T-helper 2 cell treated with Interferon-gamma antibody and Interleukin-4, amounts not matched to agents 100 ng/mL and 5 ng/mL, for 36 hours (primary cell): ENCODE measurements around the gene NSMCE1. TPM values are rescaled to one million over a fixed set of nuclear protein-coding genes. Genes with fewer than 3 reads are reported as not detected.
"Not testable (repeated sequence)": the region's sequence is repeated elsewhere in the genome, so short reads cannot be mapped to it uniquely, and the experiment has no call there.

ENCODE experiments used
- intact Hi-C: fragments of 100-400 bp; cut with micrococcal nuclease; formaldehyde crosslinking; loops from one replicate; pipeline ENCODE4 v1.15.1; 2023
- total RNA-seq: library from RNA; stranded (reverse); gene quantifications from 2 replicates; pipeline ENCODE4 v1.2.3, GENCODE V29; 2022

The NSMCE1 gene
- total RNA-seq, 1 donor from 2014 or later = 123 TPM

GRCh38 chr16:27272697-27273096 lies 4.1 kb upstream of the NSMCE1 start:
- intact Hi-C loops = not testable (repeated sequence)

DNA sequence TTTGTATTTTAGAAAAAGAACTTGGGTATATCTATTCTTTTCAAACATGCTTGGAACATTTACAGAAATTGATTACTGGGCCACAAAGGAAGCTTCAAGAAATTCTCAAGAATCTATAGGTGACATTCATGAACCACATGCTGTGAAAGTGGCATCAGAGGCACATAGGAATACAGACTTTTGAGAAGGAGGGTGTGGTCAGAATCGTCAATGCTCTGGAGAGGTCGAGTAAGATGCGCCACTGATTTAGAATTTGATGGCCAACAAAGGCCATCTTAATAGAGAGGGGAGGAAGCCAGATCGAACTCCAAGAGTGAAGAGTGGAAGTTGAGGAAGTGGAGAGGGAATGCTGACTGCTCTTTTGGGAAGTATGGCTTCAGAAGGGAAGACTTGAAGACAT lies 3.5 kb upstream of the NSMCE1 start:
- intact Hi-C loops = no loop called here

GRCh38 chr16:27270349-27270748 lies 1.8 kb upstream of the NSMCE1 start:
- intact Hi-C loops = no loop called here

DNA sequence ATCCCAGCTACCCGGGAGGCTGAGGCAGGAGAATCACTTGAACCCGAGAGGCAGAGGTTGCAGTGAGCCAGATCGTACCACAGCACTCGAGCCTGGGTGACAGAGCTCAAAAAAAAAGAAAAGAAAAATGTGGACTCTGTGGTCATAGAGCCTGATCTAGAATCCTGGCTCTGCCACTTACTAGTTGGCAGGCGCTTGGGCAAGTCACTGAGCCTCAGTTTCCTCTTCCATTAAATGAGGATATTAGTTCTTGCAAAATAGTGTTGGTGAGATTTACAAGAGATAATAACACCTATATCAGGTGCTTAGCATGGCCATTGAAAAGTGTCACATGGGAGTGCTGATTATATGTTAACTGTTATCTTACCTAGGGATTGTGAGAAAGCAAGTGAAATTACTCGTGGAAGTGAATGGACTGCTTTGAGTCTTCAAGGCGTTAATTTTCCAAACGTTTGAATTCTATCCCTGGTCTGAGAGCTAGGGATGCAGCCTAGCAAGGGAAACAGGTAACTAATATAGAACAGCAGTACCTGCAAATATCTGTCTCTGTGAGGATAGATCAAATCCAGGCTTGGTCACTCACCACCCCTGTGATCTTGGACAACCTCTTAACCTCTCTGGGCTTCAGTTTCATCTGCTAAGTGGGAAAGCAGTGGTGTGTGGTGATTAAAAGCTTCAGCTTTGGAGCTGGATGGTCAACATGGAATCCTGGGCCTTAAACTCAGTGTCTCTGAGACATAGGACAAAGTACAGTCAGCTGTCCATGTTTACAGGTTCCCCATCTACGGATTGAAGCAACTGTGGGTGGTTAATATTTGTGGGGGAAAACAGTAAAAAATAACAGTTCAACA lies 953 bp upstream of the NSMCE1 start:
- intact Hi-C loops = no loop called here

DNA sequence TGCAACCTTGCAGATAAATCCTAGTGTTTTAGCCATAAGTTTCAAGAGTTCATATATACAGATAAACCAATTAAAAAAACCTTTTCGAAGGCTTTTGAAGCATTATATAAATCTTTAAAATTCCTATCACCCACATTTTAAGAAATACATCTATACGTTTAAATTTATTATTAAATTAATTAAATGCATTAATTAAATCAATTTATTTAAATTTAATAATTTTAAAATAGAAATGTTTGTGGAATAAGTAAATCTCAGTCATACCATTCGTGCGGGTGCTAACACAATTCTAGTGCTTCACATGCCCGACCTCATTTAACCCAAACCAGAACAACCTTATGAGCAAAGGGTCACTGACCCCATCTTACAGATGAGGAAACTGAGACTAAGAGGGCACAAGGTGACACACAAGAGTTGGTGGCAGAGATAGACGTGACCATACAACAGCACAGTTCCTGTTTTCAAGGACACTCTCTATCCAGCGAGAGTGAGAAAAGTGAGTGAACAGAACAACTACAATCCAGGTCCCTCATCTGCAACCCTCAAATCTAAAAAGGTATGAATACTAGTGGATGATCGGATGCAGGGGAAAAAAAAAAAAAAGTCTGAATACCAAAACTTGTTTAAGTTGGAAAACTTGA lies 1.4 kb downstream of the NSMCE1 start:
- intact Hi-C loops = no loop called here

DNA sequence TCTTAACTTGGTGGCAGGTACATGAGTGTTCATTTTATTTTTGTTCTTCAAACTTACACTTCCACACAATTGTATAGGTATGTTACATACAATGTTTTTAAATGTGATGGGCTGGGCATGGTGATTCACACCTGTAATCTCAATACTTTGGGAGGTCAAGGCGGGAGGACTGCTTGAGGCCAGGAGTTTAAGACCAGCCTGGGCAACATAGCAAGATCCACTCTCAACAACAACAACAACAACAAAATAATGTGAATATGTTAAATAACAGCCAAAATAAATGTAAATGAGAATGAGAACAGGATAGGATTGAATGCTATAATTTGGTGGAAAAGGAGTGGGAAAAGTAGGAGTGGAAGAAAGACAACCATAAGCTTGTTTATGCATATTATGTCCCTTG lies 2.6 kb downstream of the NSMCE1 start:
- intact Hi-C loops = no loop called here

DNA sequence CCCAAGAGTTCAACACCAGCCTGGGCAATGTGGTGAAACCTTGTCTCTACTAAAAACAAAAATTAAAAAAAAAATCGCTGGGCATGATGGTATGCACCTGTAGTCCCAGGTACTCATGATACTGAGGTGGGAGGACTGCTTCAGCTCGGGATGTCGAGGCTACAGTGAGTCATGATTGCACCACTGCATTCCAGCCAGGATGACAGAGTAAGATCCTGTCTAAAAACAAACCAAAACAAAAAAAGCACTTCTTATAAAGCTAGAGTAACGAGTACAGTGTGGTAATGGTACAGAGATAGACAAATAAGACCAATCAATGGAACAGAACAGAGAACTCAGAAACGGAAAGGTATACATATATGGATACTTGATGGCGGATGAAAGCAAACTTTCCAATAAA lies 4.4 kb downstream of the NSMCE1 start:
- intact Hi-C loops = no loop called here

DNA sequence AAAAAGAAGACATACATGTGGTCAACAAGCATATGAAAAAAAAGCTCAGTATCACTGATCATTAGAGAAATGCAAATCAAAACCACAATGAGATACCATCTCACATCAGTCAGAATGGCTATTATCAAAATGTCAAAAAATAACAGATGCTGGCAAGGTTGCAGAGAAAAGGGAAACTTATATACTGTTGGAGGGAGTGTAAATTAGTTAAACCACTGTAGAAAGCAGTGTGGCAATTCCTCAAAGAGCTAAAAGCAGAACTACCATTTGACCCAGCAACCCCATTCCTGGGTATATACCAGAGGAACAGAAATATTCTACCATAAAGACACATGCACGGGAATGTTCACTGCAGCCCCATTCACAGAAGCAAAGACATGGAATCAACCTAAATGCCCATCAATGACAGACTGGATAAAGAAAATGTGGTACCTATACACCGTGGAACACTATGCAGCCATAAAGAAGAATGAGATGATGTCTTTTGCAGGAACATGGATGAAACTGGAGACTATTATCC lies 5.6 kb downstream of the NSMCE1 start:
- intact Hi-C loops = not testable (repeated sequence)

DNA sequence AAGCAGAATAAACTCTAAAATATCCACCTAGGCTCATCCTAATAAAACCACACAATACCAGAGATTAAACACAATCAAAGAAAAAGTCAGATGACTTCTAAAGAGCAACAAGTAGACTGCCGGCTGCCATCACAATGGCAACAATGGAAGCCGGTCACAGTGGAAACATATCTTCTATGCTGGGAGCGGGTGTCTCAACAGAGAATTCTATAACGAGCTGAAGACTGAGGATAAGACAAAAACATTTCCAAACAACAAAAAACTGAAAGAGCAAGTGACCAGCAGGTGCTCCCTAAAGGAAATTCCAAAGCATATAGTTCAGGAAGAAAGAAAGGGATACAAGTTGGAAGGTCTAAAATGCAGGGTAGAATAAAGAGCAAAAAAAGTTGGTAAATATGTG lies 8.9 kb downstream of the NSMCE1 start:
- intact Hi-C loops = no loop called here

- intact Hi-C loops = no loop called here
These were observed 10.3 kb downstream of the NSMCE1 start for GRCh38 chr16:27258241-27258734.

DNA sequence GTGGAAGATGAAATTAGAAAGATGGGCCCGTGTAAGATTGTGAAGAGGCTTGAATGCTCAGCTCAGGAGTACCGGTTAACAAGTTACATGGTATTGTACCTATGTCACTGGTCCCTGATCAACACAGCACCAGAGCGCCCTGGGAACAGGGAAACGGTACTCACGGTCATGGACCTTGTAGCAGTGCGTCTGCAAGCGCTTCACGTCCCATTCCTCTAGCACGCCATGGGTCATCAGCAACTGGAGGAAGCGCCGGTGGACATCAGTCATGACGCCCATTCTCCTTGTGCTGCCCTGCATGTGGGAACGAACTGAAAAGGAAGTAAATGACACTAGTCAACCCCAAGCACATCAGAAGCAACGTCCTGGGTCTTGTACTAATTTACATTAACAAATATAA lies 11.3 kb downstream of the NSMCE1 start:
- intact Hi-C loops = no loop called here

DNA sequence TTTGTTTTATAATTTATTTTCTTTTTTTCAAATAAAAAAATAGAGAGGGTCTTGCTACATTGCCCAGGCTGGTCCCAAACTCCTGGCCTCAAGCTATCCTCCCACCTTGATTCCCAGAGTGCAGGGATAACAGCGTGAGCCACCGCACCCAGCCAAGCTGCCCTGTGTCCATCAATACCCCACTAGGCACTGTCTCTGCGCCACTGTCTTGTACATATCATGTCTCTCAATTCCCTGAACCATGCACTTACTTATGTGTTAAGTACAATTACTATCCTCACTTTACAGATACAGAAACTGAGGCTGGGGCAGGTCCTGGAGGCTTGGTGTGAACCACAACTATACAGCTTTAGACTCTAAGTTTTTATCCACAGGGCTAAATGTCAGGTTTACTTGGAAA lies 11.7 kb downstream of the NSMCE1 start:
- intact Hi-C loops = no loop called here

- intact Hi-C loops = no loop called here
These were observed 14.2 kb downstream of the NSMCE1 start for GRCh38 chr16:27254262-27254811.

- intact Hi-C loops = loop anchor here (2.0 kb wide), 1 partner anchor 19 kb away; no protein-coding TSS in a partner anchor
These were observed 15.0 kb downstream of the NSMCE1 start for GRCh38 chr16:27253526-27253930.

DNA sequence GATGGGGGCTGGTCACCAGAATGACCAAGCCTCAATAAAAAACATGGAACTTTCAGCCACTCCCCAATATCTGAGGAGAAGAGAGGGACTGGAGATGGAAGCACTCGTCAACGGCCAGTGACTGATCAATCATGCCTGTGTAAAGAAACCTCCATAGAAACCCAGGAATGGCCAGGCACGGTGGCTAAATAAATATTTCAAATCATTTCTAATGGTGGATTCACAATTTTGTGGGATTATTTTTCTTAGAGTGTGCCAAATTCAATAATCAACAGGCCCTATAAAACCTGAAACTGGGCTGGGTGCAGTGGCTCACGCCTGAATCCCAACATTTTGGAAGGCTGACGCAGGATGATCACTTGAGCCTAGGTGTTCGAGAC lies 16.4 kb downstream of the NSMCE1 start:
- intact Hi-C loops = loop anchor here (2.0 kb wide), 1 partner anchor 17 kb away; no protein-coding TSS in a partner anchor

GRCh38 chr16:27251541-27252205 lies 16.9 kb downstream of the NSMCE1 start:
- intact Hi-C loops = loop anchor here (2.0 kb wide), 1 partner anchor 17 kb away; no protein-coding TSS in a partner anchor

DNA sequence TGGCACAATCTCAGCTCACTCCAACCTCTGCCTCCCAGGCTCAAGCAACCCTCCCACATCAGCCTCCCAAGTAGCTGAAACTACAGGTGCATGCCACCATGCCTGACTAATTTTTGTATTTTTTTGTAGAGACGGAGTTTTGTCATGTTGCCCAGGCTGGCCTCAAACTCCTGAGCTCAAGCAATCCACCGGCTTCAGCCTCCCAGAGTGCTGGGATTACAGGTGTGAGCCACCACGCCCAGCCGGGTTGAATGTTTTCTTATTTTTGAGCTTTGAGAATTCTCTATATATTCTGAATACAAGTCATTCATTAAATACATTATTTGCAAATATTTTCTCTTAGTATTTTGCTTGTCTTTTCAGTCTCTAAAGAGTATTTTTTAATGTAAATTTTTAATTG lies 19.7 kb downstream of the NSMCE1 start:
- intact Hi-C loops = not testable (repeated sequence)

DNA sequence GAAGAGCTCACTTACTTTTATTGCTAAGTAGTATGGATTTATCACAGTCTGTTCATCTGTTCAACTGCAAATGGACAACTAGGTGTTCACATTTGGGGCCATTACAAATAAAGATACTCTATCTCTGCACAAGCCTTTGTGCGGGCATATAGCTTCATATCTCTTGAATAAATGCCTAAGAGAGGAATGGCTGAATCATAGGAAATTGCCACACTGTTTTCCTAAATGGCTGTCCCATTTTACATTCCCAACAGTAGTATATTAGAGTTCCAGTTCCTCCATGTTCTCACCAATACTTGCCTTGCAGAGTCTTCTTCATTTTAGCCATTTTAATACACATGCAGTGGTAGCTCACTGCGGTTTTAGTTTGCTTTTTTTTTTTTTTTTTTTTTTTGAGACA lies 20.5 kb downstream of the NSMCE1 start:
- intact Hi-C loops = no loop called here

DNA sequence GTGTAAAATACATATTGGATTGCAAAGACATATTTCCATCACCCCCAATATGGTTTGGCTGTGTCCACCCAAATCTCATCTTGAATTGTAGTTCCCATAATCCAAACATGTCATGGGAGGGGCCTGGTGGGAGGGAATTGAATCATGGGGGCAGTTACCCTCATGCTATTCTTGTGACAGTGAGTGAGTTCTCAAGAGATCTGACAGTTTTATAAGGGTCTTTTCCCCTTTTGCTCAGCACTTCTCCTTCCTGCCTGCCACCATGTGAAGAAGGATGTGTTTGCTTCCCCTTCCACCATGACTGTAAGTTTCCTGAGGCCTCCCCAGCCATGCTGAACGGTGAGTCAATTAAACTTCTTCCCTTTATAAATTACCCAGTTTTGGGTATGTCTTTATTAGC lies 21.5 kb downstream of the NSMCE1 start:
- intact Hi-C loops = not testable (repeated sequence)

- intact Hi-C loops = no loop called here
These were observed 22.1 kb downstream of the NSMCE1 start for GRCh38 chr16:27246439-27246838.
